ENCODE data around the gene GRIK4.

Gene GRIK4

GRCh38 chr11:120510406-120511115 lies 987 bp upstream of the GRIK4 start:
- DNase-seq: no peak

GRCh38 chr11:120511820-120512738 lies 531 bp downstream of the GRIK4 start:
- no peak for DNase-seq

- DNase-seq: no peak
These were observed 1.3 kb downstream of the GRIK4 start for GRCh38 chr11:120512739-120513435.

- DNase-seq: no peak
These were observed 2.1 kb downstream of the GRIK4 start for GRCh38 chr11:120513436-120514315.

GRCh38 chr11:120514541-120515121 lies 3.1 kb downstream of the GRIK4 start:
- DNase-seq: no peak

GRCh38 chr11:120515186-120515723 lies 3.7 kb downstream of the GRIK4 start:
- DNase-seq: no peak

GRCh38 chr11:120516461-120517389 lies 5.2 kb downstream of the GRIK4 start:
- no peak for DNase-seq

- no peak for DNase-seq
These were observed 5.8 kb downstream of the GRIK4 start for GRCh38 chr11:120517390-120517761.

GRCh38 chr11:120517801-120518291 lies 6.3 kb downstream of the GRIK4 start:
- DNase-seq: no peak

- DNase-seq: no peak
These were observed 6.8 kb downstream of the GRIK4 start for GRCh38 chr11:120518356-120518755.

- no peak for DNase-seq
These were observed 7.9 kb downstream of the GRIK4 start for GRCh38 chr11:120519474-120519873.

GRCh38 chr11:120520091-120520822 lies 8.7 kb downstream of the GRIK4 start:
- DNase-seq: no peak

- no peak for DNase-seq
These were observed 9.6 kb downstream of the GRIK4 start for GRCh38 chr11:120521176-120521575.

- DNase-seq: no peak
These were observed 10.5 kb downstream of the GRIK4 start for GRCh38 chr11:120522021-120522420.

GRCh38 chr11:120522736-120523135 lies 11.2 kb downstream of the GRIK4 start:
- no peak for DNase-seq

GRCh38 chr11:120523196-120523595 lies 11.6 kb downstream of the GRIK4 start:
- no peak for DNase-seq

GRCh38 chr11:120524536-120525085 lies 13.1 kb downstream of the GRIK4 start:
- DNase-seq: no peak

GRCh38 chr11:120525261-120526171 lies 14.0 kb downstream of the GRIK4 start:
- DNase-seq: no peak
